Stomach (tissue), 4 donors: ENCODE data around the gene PCDHGC4.

Experiments used
- CTCF ChIP-seq, 7 experiments: fragments of 450-650 bp in 4 of 7; fragments of 200-600 bp in 3 of 7; sonication (generic) in 3 of 7; IDR thresholded peaks; one replicate each; pipeline ENCODE4 v1.5.1; 2016 to 2019; ENCODE audit warnings: antibody characterized with exemption in 7 of 7, control low read depth in 2 of 7, mild to moderate bottlenecking in 1 of 7
- EP300 ChIP-seq: sonication (generic); formaldehyde crosslinking; IDR thresholded peaks from one replicate; pipeline ENCODE4 v1.6.1; 2017; ENCODE audit warnings: antibody characterized with exemption
- POLR2A ChIP-seq, 4 donors: fragments of 450-650 bp; IDR thresholded peaks; one replicate each; pipeline ENCODE4 v1.6.1; 2016; ENCODE audit warnings: antibody characterized with exemption in 4 of 4, control low read depth in 2 of 4, mild to moderate bottlenecking in 1 of 4, moderate library complexity in 1 of 4
- POLR2AphosphoS5 ChIP-seq, 3 donors: sonication (generic); formaldehyde crosslinking; IDR thresholded peaks; one replicate each; pipeline ENCODE4 v1.6.1; 2016; ENCODE audit warnings: antibody characterized with exemption in 3 of 3

GRCh38 chr5:141507387-141508091 is 22.7 kb downstream of the PCDHGC4 start:
- TF ChIP-seq EP300: no peak
- no peak for TF ChIP-seq CTCF (IDR thresholded peaks at IDR 0.05)
- TF ChIP-seq POLR2A (IDR thresholded peaks at IDR 0.05): no peak
- no peak for TF ChIP-seq POLR2AphosphoS5 (IDR thresholded peaks at IDR 0.05)
